CD4-positive, alpha-beta memory T cell (primary cell): Measurements from ENCODE around the gene CCL7. TPM values are rescaled to one million over a fixed set of nuclear protein-coding genes. Genes with fewer than 3 reads are reported as not detected.

Experiments
- CTCF ChIA-PET: fragments of 350-600 bp; sonication (Branson Sonifier 250); formaldehyde crosslinking; loops from one replicate; lab custom pipeline; 2021; ENCODE audit warnings: inconsistent platforms; ENCODE audit not compliant: partially characterized antibody; lab: Charles Lee
- POLR2A ChIA-PET: fragments of 350-600 bp; sonication (Branson Sonifier 250); formaldehyde crosslinking; loops from one replicate; lab custom pipeline; 2021; ENCODE audit not compliant: partially characterized antibody; lab: Charles Lee
- DNase-seq, 5 donors: peaks; one replicate each; pipeline versions ENCODE4 v3.0.0 to v3.0.0-alpha.2; 2020 to 2022; ENCODE audit warnings: mixed read lengths in 1 of 5
- H3K27ac ChIP-seq: one replicate; pipeline ENCODE4 v1.7.0; 2013; ENCODE audit warnings: low read depth, low read length
- H3K27me3 ChIP-seq: 2 replicates; pipeline ENCODE4 v1.7.0; 2013; ENCODE audit warnings: mild to moderate bottlenecking, low read length, moderate library complexity; ENCODE audit not compliant: insufficient read depth
- H3K36me3 ChIP-seq: 2 replicates; pipeline ENCODE4 v1.7.0; 2013; ENCODE audit warnings: mild to moderate bottlenecking, low read length, moderate library complexity; ENCODE audit not compliant: insufficient read depth
- H3K4me1 ChIP-seq: 2 replicates; pipeline ENCODE4 v1.7.0; 2013; ENCODE audit warnings: mild to moderate bottlenecking, low read length, moderate library complexity; ENCODE audit not compliant: insufficient read depth
- H3K4me3 ChIP-seq, 2 donors: one replicate each; pipeline ENCODE4 v1.7.0; 2013; ENCODE audit warnings: low read length in 2 of 2, mild to moderate bottlenecking in 1 of 2
- H3K9me3 ChIP-seq, 2 donors: one replicate each; pipeline ENCODE4 v1.7.0; 2013; ENCODE audit warnings: low read length in 2 of 2, control low read depth in 1 of 2; ENCODE audit not compliant: control insufficient read depth in 1 of 2
- H3K27ac Mint-ChIP-seq, 7 donors: one replicate each; pipeline ENCODE4 v1.8.0; 2020 to 2021; ENCODE audit warnings: mixed read lengths in 7 of 7, mild to moderate bottlenecking in 6 of 7, inconsistent platforms in 3 of 7, moderate library complexity in 3 of 7
- H3K27me3 Mint-ChIP-seq, 2 donors: one replicate each; pipeline ENCODE4 v1.8.0; 2020 to 2021; ENCODE audit warnings: mixed read lengths in 2 of 2
- H3K36me3 Mint-ChIP-seq, 2 donors: one replicate each; pipeline ENCODE4 v1.8.0; 2020 to 2021; ENCODE audit warnings: mixed read lengths in 2 of 2, inconsistent platforms in 1 of 2, mild to moderate bottlenecking in 1 of 2
- H3K4me1 Mint-ChIP-seq, 4 donors: one replicate each; pipeline ENCODE4 v1.8.0; 2020 to 2021; ENCODE audit warnings: mixed read lengths in 4 of 4, mild to moderate bottlenecking in 1 of 4
- H3K4me3 Mint-ChIP-seq, 8 donors: one replicate each; pipeline ENCODE4 v1.8.0; 2020 to 2021; ENCODE audit warnings: mixed read lengths in 8 of 8, mild to moderate bottlenecking in 7 of 8, moderate library complexity in 6 of 8, inconsistent platforms in 3 of 8
- H3K9me3 Mint-ChIP-seq, 8 donors: one replicate each; pipeline ENCODE4 v1.8.0; 2020 to 2021; ENCODE audit warnings: mixed read lengths in 8 of 8, mild to moderate bottlenecking in 5 of 8, inconsistent platforms in 3 of 8, moderate library complexity in 1 of 8
- intact Hi-C: fragments of 100-400 bp; cut with micrococcal nuclease; formaldehyde crosslinking; loops from one replicate; pipeline ENCODE4 v1.15.1; 2023
- polyA plus RNA-seq, 2 donors: library from polyadenylated mRNA; unstranded; fragments of 300-500 nt; fragmentation: Illumina TruSeq; gene quantifications; one replicate each; pipeline ENCODE4 v1.2.3, GENCODE V29; 2021
- total RNA-seq, 2 experiments: library from RNA; stranded (reverse); gene quantifications; one replicate each; pipeline ENCODE4 v1.2.3, GENCODE V29; 2021

CCL7 gene
- total and polyA plus RNA-seq, 4 experiments from 2014 or later: not detected

DNA sequence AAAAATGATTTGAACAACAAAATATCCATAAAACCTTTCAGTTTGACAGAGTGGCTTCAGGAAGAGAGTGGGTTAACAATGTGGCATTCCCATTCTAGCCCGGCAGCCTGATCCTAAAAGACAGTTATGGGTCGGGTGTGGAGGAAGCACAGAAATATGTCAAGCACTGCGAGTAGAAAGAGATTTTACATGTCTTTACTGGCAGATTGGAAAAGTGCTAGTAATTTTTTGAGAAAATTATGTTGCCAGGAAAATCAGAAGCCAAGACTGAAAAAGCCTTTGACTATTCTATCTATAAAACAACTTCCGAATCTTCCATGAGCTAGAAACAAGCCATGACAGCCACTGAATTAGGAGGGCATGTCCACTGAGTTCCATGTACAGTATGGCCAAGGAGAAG is 9.2 kb upstream of the CCL7 start:
- Histone ChIP-seq H3K36me3 (no peaks in the 10 kb centered on the region), H3K27me3 (no peaks in the 10 kb centered on the region), H3K4me3 (no peak overlapping the region), H3K9me3 (no peaks in the 10 kb centered on the region), H3K4me1 (no peaks in the 10 kb centered on the region), H3K27ac (no peak overlapping the region)
- ChIA-PET POLR2A (no interaction called here), CTCF (no interaction called here)
- Mint-ChIP-seq H3K27me3 (peaks cover 21 to 33% of the 10 kb centered on the region in 2 donors), H3K27ac (no peak overlapping the region), H3K9me3 (no peaks in the 10 kb centered on the region), H3K4me1 (peaks cover 0 to 2% (median 0%) of the 10 kb centered on the region in 4 donors), H3K4me3 (no peak overlapping the region), H3K36me3 (no peaks in the 10 kb centered on the region)
- intact Hi-C loops: no loop called here
- no peak for DNase-seq

GRCh38 chr17:34261568-34262337 is 8.3 kb upstream of the CCL7 start:
- peaks cover 24 to 33% of the 10 kb centered on the region in 2 donors for H3K27me3 Mint-ChIP-seq
- POLR2A ChIA-PET: no interaction called here

GRCh38 chr17:34265711-34266110 is 4.3 kb upstream of the CCL7 start:
- Histone ChIP-seq H3K4me1 (no peaks in the 10 kb centered on the region), H3K4me3 (no peak overlapping the region), H3K27ac (no peak overlapping the region), H3K9me3 (no peaks in the 10 kb centered on the region), H3K36me3 (no peaks in the 10 kb centered on the region), H3K27me3 (no peaks in the 10 kb centered on the region)
- DNase-seq: no peak
- peaks cover 21 to 23% of the 10 kb centered on the region in 2 donors for H3K27me3 Mint-ChIP-seq
- H3K27ac Mint-ChIP-seq: no peak overlapping the region
- H3K4me3 Mint-ChIP-seq: no peak overlapping the region
- ChIA-PET CTCF (no interaction called here), POLR2A (no interaction called here)
- peaks cover 0 to 5% (median 0%) of the 10 kb centered on the region in 8 donors for H3K9me3 Mint-ChIP-seq
- H3K4me1 Mint-ChIP-seq: peaks cover 0 to 2% (median 0%) of the 10 kb centered on the region in 4 donors
- H3K36me3 Mint-ChIP-seq: no peaks in the 10 kb centered on the region
- intact Hi-C loops: no loop called here

More at GRCh38 chr17:34261568-34262337, 8.3 kb upstream of the CCL7 start:
- Histone ChIP-seq H3K9me3 (no peaks in the 10 kb centered on the region), H3K4me1 (no peaks in the 10 kb centered on the region), H3K27ac (no peak overlapping the region), H3K36me3 (no peaks in the 10 kb centered on the region), H3K27me3 (no peaks in the 10 kb centered on the region), H3K4me3 (no peak overlapping the region)
- peaks cover 0 to 2% (median 0%) of the 10 kb centered on the region in 4 donors for H3K4me1 Mint-ChIP-seq
- no peaks in the 10 kb centered on the region for H3K36me3 Mint-ChIP-seq
- H3K9me3 Mint-ChIP-seq: no peaks in the 10 kb centered on the region
- CTCF ChIA-PET: no interaction called here
- H3K4me3 Mint-ChIP-seq: no peak overlapping the region
- no peak for DNase-seq
- intact Hi-C loops: no loop called here
- H3K27ac Mint-ChIP-seq: no peak overlapping the region

DNA sequence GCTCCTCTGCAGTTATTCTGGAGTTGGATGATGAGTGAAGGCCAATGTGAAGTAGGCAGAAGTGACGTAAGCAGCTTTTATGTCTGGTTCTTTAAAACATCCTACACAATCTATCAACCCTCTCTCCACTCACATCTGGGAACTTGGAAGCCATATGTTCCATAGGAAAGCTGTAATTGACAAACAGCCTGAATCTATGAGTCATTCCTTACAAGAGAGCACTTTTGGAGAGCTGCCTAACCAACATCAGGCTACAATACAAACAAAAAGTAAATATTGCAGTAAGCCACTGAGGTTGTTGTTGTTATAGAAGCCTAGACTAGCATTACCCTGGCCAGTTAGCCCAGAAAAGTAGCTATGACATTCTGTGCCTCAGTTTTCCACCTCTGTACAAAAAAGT is 5.9 kb downstream of the CCL7 start:
- Histone ChIP-seq H3K36me3 (no peaks in the 10 kb centered on the region), H3K9me3 (no peaks in the 10 kb centered on the region), H3K4me1 (no peaks in the 10 kb centered on the region), H3K27me3 (peaks cover 6% of the 10 kb centered on the region), H3K27ac (no peak overlapping the region), H3K4me3 (no peak overlapping the region)
- DNase-seq: no peak
- intact Hi-C loops: no loop called here
- Mint-ChIP-seq H3K27me3 (peaks cover 42 to 60% of the 10 kb centered on the region in 2 donors), H3K9me3 (peaks cover 0 to 3% (median 0%) of the 10 kb centered on the region in 8 donors), H3K4me1 (no peaks in the 10 kb centered on the region), H3K27ac (no peak overlapping the region), H3K4me3 (no peak overlapping the region), H3K36me3 (no peaks in the 10 kb centered on the region)
- CTCF ChIA-PET: no interaction called here
- POLR2A ChIA-PET: no interaction called here

- no peak overlapping the region for H3K27ac ChIP-seq
- Mint-ChIP-seq H3K4me1 (no peaks in the 10 kb centered on the region), H3K27me3 (peaks cover 48 to 59% of the 10 kb centered on the region in 2 donors), H3K27ac (no peak overlapping the region), H3K4me3 (no peak overlapping the region), H3K36me3 (no peaks in the 10 kb centered on the region), H3K9me3 (peaks cover 0 to 3% (median 0%) of the 10 kb centered on the region in 8 donors)
- H3K4me3 ChIP-seq: no peak overlapping the region
- H3K4me1 ChIP-seq: no peaks in the 10 kb centered on the region
- no peaks in the 10 kb centered on the region for H3K36me3 ChIP-seq
- intact Hi-C loops: no loop called here
- peaks cover 6% of the 10 kb centered on the region for H3K27me3 ChIP-seq
- no peaks in the 10 kb centered on the region for H3K9me3 ChIP-seq
- no peak for DNase-seq
- POLR2A ChIA-PET: no interaction called here
- CTCF ChIA-PET: no interaction called here
Observed at GRCh38 chr17:34276826-34277225, 6.8 kb downstream of the CCL7 start.

- intact Hi-C loops: no loop called here
- no peak for DNase-seq
- H3K27ac ChIP-seq: no peak overlapping the region
- Mint-ChIP-seq H3K27me3 (peaks cover 22 to 35% of the 10 kb centered on the region in 2 donors), H3K36me3 (no peaks in the 10 kb centered on the region), H3K9me3 (peaks cover 0 to 3% (median 0%) of the 10 kb centered on the region in 8 donors), H3K4me3 (no peak overlapping the region), H3K27ac (no peak overlapping the region), H3K4me1 (no peaks in the 10 kb centered on the region)
- no peaks in the 10 kb centered on the region for H3K36me3 ChIP-seq
- no peaks in the 10 kb centered on the region for H3K4me1 ChIP-seq
- no peaks in the 10 kb centered on the region for H3K9me3 ChIP-seq
- ChIA-PET POLR2A (no interaction called here), CTCF (no interaction called here)
- no peak overlapping the region for H3K4me3 ChIP-seq
- H3K27me3 ChIP-seq: no peaks in the 10 kb centered on the region
Observed at GRCh38 chr17:34283571-34283970, 13.6 kb downstream of the CCL7 start.

GRCh38 chr17:34285286-34285792 is 15.3 kb downstream of the CCL7 start, which contains the start of gene CCL11:
Gene CCL11, plus strand, starts transcription at chr17:34285742. Its CDS starts 67 bp downstream, at chr17:34285809.
- Histone ChIP-seq H3K4me3 (no peak within 1 kb of the TSS), H3K27ac (no peak within 1 kb of the TSS), H3K9me3 (no peaks in the 10 kb centered on the region), H3K27me3 (no peaks in the 10 kb centered on the region), H3K36me3 (no peaks in the 10 kb centered on the region), H3K4me1 (no peaks in the 10 kb centered on the region)
- Mint-ChIP-seq H3K27me3 (peaks cover 17 to 31% of the 10 kb centered on the region in 2 donors), H3K27ac (no peak within 1 kb of the TSS), H3K4me1 (no peaks in the 10 kb centered on the region), H3K4me3 (no peak within 1 kb of the TSS), H3K36me3 (no peaks in the 10 kb centered on the region), H3K9me3 (peaks cover 0 to 3% (median 0%) of the 10 kb centered on the region in 8 donors)
- intact Hi-C loops: no loop called here
- CTCF ChIA-PET: no interaction called here
- POLR2A ChIA-PET: no interaction called here
- no peak for DNase-seq
